Activated gamma-delta T cell (primary cell): Measurements from ENCODE around the gene SLC39A11.
"Not testable (repeated sequence)": the region's sequence is repeated elsewhere in the genome, so short reads cannot be mapped to it uniquely, and the experiment has no call there.

ENCODE experiments used
- DNase-seq: peaks from one replicate; lab custom pipeline; 2025; lab: John Stamatoyannopoulos, UW
- total RNA-seq, 2 donors: gene quantifications; one replicate each; lab custom pipeline; 2026; lab: John Stamatoyannopoulos, UW

Gene SLC39A11
- 10.1 to 13.3 reads per million in 2 donors for total RNA-seq

- DNase-seq: peak; percentile 79
Measured at GRCh38 chr17:73092523-73093135, at the start of gene SLC39A11. Gene SLC39A11, minus strand, starts transcription at chr17:73092688. Its CDS starts 3,924 bp downstream, at chr17:73088764.

GRCh38 chr17:73141411-73141810 lies 48.9 kb upstream of the SLC39A11 start:
- DNase-seq: no peak

GRCh38 chr17:73140566-73140965 lies 48.1 kb upstream of the SLC39A11 start:
- no peak for DNase-seq

GRCh38 chr17:73139296-73139695 lies 46.8 kb upstream of the SLC39A11 start:
- no peak for DNase-seq

- DNase-seq: no peak
Measured at GRCh38 chr17:73138541-73139138, 46.2 kb upstream of the SLC39A11 start.

GRCh38 chr17:73137376-73137775 lies 44.9 kb upstream of the SLC39A11 start:
- no peak for DNase-seq

- DNase-seq: no peak
Measured at GRCh38 chr17:73135766-73136165, 43.3 kb upstream of the SLC39A11 start.

- no peak for DNase-seq
Measured at GRCh38 chr17:73133911-73134649, 41.6 kb upstream of the SLC39A11 start.

GRCh38 chr17:73132085-73132492 lies 39.6 kb upstream of the SLC39A11 start:
- DNase-seq: no peak

- DNase-seq: not testable (repeated sequence)
Measured at GRCh38 chr17:73131439-73131838, 39.0 kb upstream of the SLC39A11 start.

- no peak for DNase-seq
Measured at GRCh38 chr17:73130977-73131376, 38.5 kb upstream of the SLC39A11 start.

GRCh38 chr17:73128496-73128895 lies 36.0 kb upstream of the SLC39A11 start:
- DNase-seq: no peak

GRCh38 chr17:73126716-73127473 lies 34.4 kb upstream of the SLC39A11 start:
- no peak for DNase-seq

GRCh38 chr17:73123606-73124320 lies 31.3 kb upstream of the SLC39A11 start:
- DNase-seq: no peak

GRCh38 chr17:73122953-73123605 lies 30.6 kb upstream of the SLC39A11 start:
- no peak for DNase-seq

GRCh38 chr17:73121506-73121905 lies 29.0 kb upstream of the SLC39A11 start:
- DNase-seq: no peak

GRCh38 chr17:73119631-73120030 lies 27.1 kb upstream of the SLC39A11 start:
- no peak for DNase-seq

- no peak for DNase-seq
Measured at GRCh38 chr17:73118951-73119391, 26.5 kb upstream of the SLC39A11 start.

GRCh38 chr17:73118139-73118538 lies 25.7 kb upstream of the SLC39A11 start:
- DNase-seq: no peak

GRCh38 chr17:73112246-73112645 lies 19.8 kb upstream of the SLC39A11 start:
- DNase-seq: no peak

- no peak for DNase-seq
Measured at GRCh38 chr17:73111386-73111785, 18.9 kb upstream of the SLC39A11 start.
